Endothelial cell of umbilical vein (primary cell): Measurements from ENCODE around the gene FAHD1. TPM values are rescaled to one million over a fixed set of nuclear protein-coding genes. Genes with fewer than 3 reads are reported as not detected.

Experiments
- BruUV-seq: library from RNA; stranded (reverse); fragments of 400-500 nt; replicated peaks from 2 replicates; lab custom pipeline; 2021; lab: Mats Ljungman, UMichigan
- CTCF ChIA-PET: fragments of 300-600, 350-600 bp; sonication (Branson Sonifier 250); formaldehyde crosslinking; loops from one replicate; lab custom pipeline; 2021; ENCODE audit warnings: antibody characterized with exemption, inconsistent platforms; lab: Charles Lee
- POLR2A ChIA-PET: fragments of 300-600, 350-600 bp; sonication (Branson Sonifier 250); formaldehyde crosslinking; loops from one replicate; lab custom pipeline; 2021; ENCODE audit warnings: antibody characterized with exemption, inconsistent platforms; lab: Charles Lee
- DNase-seq: peaks from one replicate; pipeline ENCODE4 v3.0.0-alpha.2; 2011; ENCODE audit warnings: low read depth, low spot score
- FAIRE-seq: peaks from 2 replicates; lab custom pipeline; 2011; peaks lifted over from hg19 to GRCh38; lab: Jason Lieb, UNC
- H2AFZ ChIP-seq: 2 replicates; pipeline ENCODE4 v1.6.0; 2012; ENCODE audit warnings: low read depth, low read length, control low read depth, inconsistent platforms
- H3K27ac ChIP-seq: 2 replicates; pipeline ENCODE4 v1.5.1; 2011; ENCODE audit warnings: low read depth, mild to moderate bottlenecking, control low read depth, low read length, moderate library complexity; ENCODE audit not compliant: insufficient read depth
- H3K27me3 ChIP-seq, 2 experiments: 2 replicates each; pipeline versions ENCODE4 v1.6.0 to v1.6.1; 2011; ENCODE audit warnings: low read length in 2 of 2, mixed read lengths in 1 of 2; ENCODE audit not compliant: control insufficient read depth in 2 of 2, insufficient read depth in 2 of 2
- H3K36me3 ChIP-seq, 2 experiments: 2 replicates in 1 of 2; 3 replicates in 1 of 2; pipeline ENCODE4 v1.5.1; 2011; ENCODE audit warnings: low read length in 2 of 2, mild to moderate bottlenecking in 1 of 2, moderate library complexity in 1 of 2; ENCODE audit not compliant: control insufficient read depth in 2 of 2, insufficient read depth in 2 of 2; ENCODE audit errors: extremely low read depth in 1 of 2
- H3K4me1 ChIP-seq: 3 replicates; pipeline ENCODE4 v1.5.1; 2011; ENCODE audit warnings: mild to moderate bottlenecking, low read length; ENCODE audit not compliant: control insufficient read depth, insufficient read depth; ENCODE audit errors: extremely low read depth
- H3K4me2 ChIP-seq: 2 replicates; pipeline ENCODE4 v1.6.1; 2011; ENCODE audit warnings: low read length, control low read depth, mixed read lengths; ENCODE audit not compliant: insufficient read depth
- H3K4me3 ChIP-seq, 3 experiments: fragments of 200-600 bp in 1 of 3; sonication (generic), shearing (Covaris generic) in 1 of 3; replicated peaks in 1 of 3; 2 replicates each; pipeline ENCODE4 v1.5.1; 2011 to 2016; ENCODE audit warnings: control low read depth in 3 of 3, low read length in 3 of 3, mild to moderate bottlenecking in 2 of 3, inconsistent platforms in 1 of 3, low read depth in 1 of 3, moderate library complexity in 1 of 3; ENCODE audit not compliant: insufficient read depth in 1 of 3
- H3K79me2 ChIP-seq: 2 replicates; pipeline ENCODE4 v1.6.0; 2012; ENCODE audit warnings: low read length, inconsistent platforms; ENCODE audit not compliant: control insufficient read depth, insufficient read depth
- H3K9ac ChIP-seq: replicated peaks from 2 replicates; pipeline ENCODE3; 2011; ENCODE audit warnings: low read length, control low read depth; ENCODE audit not compliant: insufficient read depth; ENCODE audit errors: extremely low read depth
- H3K9me1 ChIP-seq: replicated peaks from 3 replicates; pipeline ENCODE4 v1.6.0; 2011; ENCODE audit warnings: mild to moderate bottlenecking, low read length; ENCODE audit not compliant: control insufficient read depth, insufficient read depth; ENCODE audit errors: extremely low read depth
- H3K9me3 ChIP-seq: replicated peaks from 2 replicates; pipeline ENCODE4 v1.5.1; 2012; ENCODE audit warnings: low read length, inconsistent platforms; ENCODE audit not compliant: control insufficient read depth, insufficient read depth
- H4K20me1 ChIP-seq: replicated peaks from 2 replicates; pipeline ENCODE3; 2011; ENCODE audit warnings: mild to moderate bottlenecking, low read length; ENCODE audit not compliant: control insufficient read depth, insufficient read depth; ENCODE audit errors: extremely low read depth
- CTCF ChIP-seq, 2 donors: IDR thresholded peaks; 1 replicate in 1 of 2; 2 replicates in 1 of 2; pipeline ENCODE4 v1.5.1; 2011; ENCODE audit warnings: low read length in 2 of 2, mild to moderate bottlenecking in 2 of 2, moderate library complexity in 2 of 2, control low read depth in 1 of 2, inconsistent platforms in 1 of 2, low read depth in 1 of 2; ENCODE audit not compliant: insufficient read depth in 1 of 2; ENCODE audit errors: extremely low read depth in 1 of 2
- EZH2 ChIP-seq: IDR thresholded peaks from 2 replicates; pipeline ENCODE4 v1.6.1; 2012; ENCODE audit warnings: borderline replicate concordance, low read depth, mild to moderate bottlenecking, moderate library complexity, low read length, inconsistent platforms; ENCODE audit not compliant: severe bottlenecking
- FOS ChIP-seq: IDR thresholded peaks from 2 replicates; pipeline ENCODE4 v1.6.1; 2011; ENCODE audit warnings: mild to moderate bottlenecking, low read length, moderate library complexity, borderline replicate concordance; ENCODE audit not compliant: insufficient read depth
- GATA2 ChIP-seq: IDR thresholded peaks from 2 replicates; pipeline ENCODE4 v1.7.0; 2011; ENCODE audit warnings: low read depth, mild to moderate bottlenecking, moderate library complexity, mixed read lengths, low read length; ENCODE audit not compliant: insufficient read length, insufficient read depth
- JUN ChIP-seq: IDR thresholded peaks from 2 replicates; pipeline ENCODE4 v1.6.1; 2011; ENCODE audit warnings: borderline replicate concordance, low read depth; ENCODE audit not compliant: insufficient read length, insufficient read depth
- MAX ChIP-seq: IDR thresholded peaks from 2 replicates; pipeline ENCODE4 v1.6.1; 2011; ENCODE audit not compliant: insufficient read depth, insufficient read length
- MYC ChIP-seq: IDR thresholded peaks from one replicate; pipeline ENCODE4 v1.6.1; 2011; ENCODE audit warnings: mild to moderate bottlenecking, low read depth, low read length
- POLR2A ChIP-seq: IDR thresholded peaks from 2 replicates; pipeline ENCODE4 v1.6.1; 2012; ENCODE audit warnings: low read depth, mild to moderate bottlenecking, control low read depth, low read length
- POLR2AphosphoS5 ChIP-seq: IDR thresholded peaks from 2 replicates; pipeline ENCODE4 v1.6.1; 2012; ENCODE audit warnings: low read depth, mild to moderate bottlenecking, control low read depth, low read length, moderate library complexity; ENCODE audit not compliant: insufficient read depth
- dilution Hi-C: fragments of 300-500 bp; cut with MboI; formaldehyde crosslinking; loops from one replicate; pipeline ENCODE4 v1.15.0; 2019; ENCODE audit warnings: low sequenced_read_pairs; ENCODE audit not compliant: extremely low pct_ligation_motif_present
- intact Hi-C: fragments of 100-400 bp; cut with micrococcal nuclease; formaldehyde crosslinking; loops from one replicate; pipeline ENCODE4 v1.10.0; 2022
- polyA plus RNA-seq, 4 experiments: library from polyadenylated mRNA; depleted of rRNA in 3 of 4; stranded (reverse) in 3 of 4; unstranded in 1 of 4; fragments of >200 nt; gene quantifications; 2 replicates each; pipeline versions ENCODE4 v1.2.1 to v1.2.3, GENCODE V29; 2011 to 2012; ENCODE audit warnings: missing spikeins in 1 of 4
- total RNA-seq: library from RNA; stranded (reverse); gene quantifications from 2 replicates; pipeline ENCODE4 v1.2.3, GENCODE V29; 2021

Gene FAHD1
- total and polyA plus RNA-seq, 2 donors (not counting 3 experiments of a cell fraction or from before 2014, with no cell fraction given): 44.8 to 69.2 TPM

- TF ChIP-seq MAX (no peak), GATA2 (no peak), EZH2 (no peak), POLR2A (no peak), JUN (no peak), FOS (no peak), MYC (no peak)
- DNase-seq (no peak), FAIRE-seq (no peak)
- intact Hi-C loops: no loop called here
- POLR2A ChIA-PET: no interaction called here
- dilution Hi-C loops: no loop called here
- Histone ChIP-seq H4K20me1 (no peaks in the 10 kb centered on the region), H3K4me1 (no peaks in the 10 kb centered on the region), H3K9me3 (no peaks in the 10 kb centered on the region), H3K27ac (no peak overlapping the region), H3K27me3 (no peaks in the 10 kb centered on the region), H3K4me3 (no peak overlapping the region), H2AFZ (no peak overlapping the region), H3K79me2 (peaks cover 9% of the 10 kb centered on the region), H3K36me3 (peaks cover 0 to 23% of the 10 kb centered on the region in 2 experiments), H3K4me2 (no peak overlapping the region), H3K9me1 (no peaks in the 10 kb centered on the region), H3K9ac (no peak overlapping the region)
- CTCF ChIA-PET: no interaction called here
- BruUV-seq: no TSS peak
Measured at GRCh38 chr16:1790261-1790610, 36.8 kb upstream of the FAHD1 start.

- POLR2A ChIA-PET: no interaction called here
- FAIRE-seq: no peak
- intact Hi-C loops: no loop called here
Measured at GRCh38 chr16:1790611-1791255, 36.3 kb upstream of the FAHD1 start.

More at GRCh38 chr16:1790611-1791255, 36.3 kb upstream of the FAHD1 start:
- H3K79me2 ChIP-seq: peaks cover 4% of the 10 kb centered on the region
- no peak overlapping the region for H3K27ac ChIP-seq
- H3K4me2 ChIP-seq: no peak overlapping the region
- no peak for DNase-seq
- no peaks in the 10 kb centered on the region for H3K9me3 ChIP-seq
- no peak for TF ChIP-seq JUN
- no peak for TF ChIP-seq FOS
- TF ChIP-seq CTCF (IDR thresholded peaks at IDR 0.05; ENCODE audit: extremely low read depth in 1 of 2, insufficient read depth in 1 of 2, low read depth in 1 of 2, low read length in 2 of 2): no peak
- no peak for TF ChIP-seq EZH2
- no peak for TF ChIP-seq MAX
- TF ChIP-seq POLR2A: no peak
- no peak for TF ChIP-seq POLR2AphosphoS5
- H2AFZ ChIP-seq: no peak overlapping the region
- H3K27me3 ChIP-seq: no peaks in the 10 kb centered on the region
- CTCF ChIA-PET: no interaction called here
- H3K9me1 ChIP-seq: no peaks in the 10 kb centered on the region
- H3K9ac ChIP-seq: no peak overlapping the region
- no TSS peak for BruUV-seq
- H3K36me3 ChIP-seq: peaks cover 0 to 22% of the 10 kb centered on the region in 2 experiments
- no peaks in the 10 kb centered on the region for H4K20me1 ChIP-seq
- no peaks in the 10 kb centered on the region for H3K4me1 ChIP-seq
- no peak overlapping the region for H3K4me3 ChIP-seq
- dilution Hi-C loops: no loop called here
